ENCODE measurements around the gene EPHB2.

GRCh38 chr1:22952694-22953056 lies 242.0 kb downstream of the EPHB2 start:
- TF ChIP-seq CTCF (IDR thresholded peaks at IDR 0.05; ENCODE audit: low read length) (no peak), EZH2 (optimal IDR thresholded peaks at IDR 0.05; ENCODE audit: low read depth, low read length) (no peak)

Measured in MM.1S (cell line).